ENCODE results near the gene ASCL2.
"Not testable (repeated sequence)": the region's sequence is repeated elsewhere in the genome, so short reads cannot be mapped to it uniquely, and the experiment has no call there.

ASCL2 gene

DNA sequence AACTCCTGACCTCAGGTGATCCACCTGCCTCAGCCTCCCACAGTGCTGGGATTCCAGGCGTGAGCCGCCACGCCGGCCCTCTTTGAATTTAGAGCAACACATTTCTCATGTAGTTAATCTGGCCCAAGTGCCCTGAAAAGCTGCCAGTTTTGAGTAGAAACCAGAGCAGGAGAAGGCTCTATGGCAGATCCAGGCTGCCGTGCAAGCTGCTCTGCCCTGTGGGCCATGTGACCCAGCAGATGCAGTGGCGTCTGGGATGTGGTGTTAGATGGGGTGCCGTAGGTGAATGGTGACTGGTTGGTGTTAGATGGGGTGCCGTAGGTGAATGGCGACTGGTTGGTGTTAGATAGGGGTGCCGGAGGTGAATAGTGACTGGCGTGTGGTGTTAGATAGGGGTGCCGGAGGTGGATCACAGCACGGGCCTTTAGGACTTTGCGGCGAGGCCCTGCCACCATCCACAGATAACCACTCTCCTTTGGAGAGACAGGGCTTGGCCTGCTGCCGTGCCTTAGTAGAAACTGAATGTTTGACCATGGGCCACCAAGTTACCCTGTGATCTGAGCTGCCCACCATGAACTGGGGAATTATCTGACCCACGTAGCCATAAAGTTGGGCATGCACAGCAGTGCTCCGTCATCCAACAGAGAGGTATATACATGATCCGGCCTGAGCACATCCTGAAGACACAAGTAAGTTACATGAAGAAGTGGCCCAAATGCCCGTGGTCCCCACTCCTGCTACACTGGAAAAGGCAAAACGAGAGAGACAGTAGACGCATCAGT, 32.7 kb downstream of the ASCL2 start:
- DNase-seq (ENCODE audit: extremely low read depth, low read depth): no peak
- TF ChIP-seq, protein P1, sequence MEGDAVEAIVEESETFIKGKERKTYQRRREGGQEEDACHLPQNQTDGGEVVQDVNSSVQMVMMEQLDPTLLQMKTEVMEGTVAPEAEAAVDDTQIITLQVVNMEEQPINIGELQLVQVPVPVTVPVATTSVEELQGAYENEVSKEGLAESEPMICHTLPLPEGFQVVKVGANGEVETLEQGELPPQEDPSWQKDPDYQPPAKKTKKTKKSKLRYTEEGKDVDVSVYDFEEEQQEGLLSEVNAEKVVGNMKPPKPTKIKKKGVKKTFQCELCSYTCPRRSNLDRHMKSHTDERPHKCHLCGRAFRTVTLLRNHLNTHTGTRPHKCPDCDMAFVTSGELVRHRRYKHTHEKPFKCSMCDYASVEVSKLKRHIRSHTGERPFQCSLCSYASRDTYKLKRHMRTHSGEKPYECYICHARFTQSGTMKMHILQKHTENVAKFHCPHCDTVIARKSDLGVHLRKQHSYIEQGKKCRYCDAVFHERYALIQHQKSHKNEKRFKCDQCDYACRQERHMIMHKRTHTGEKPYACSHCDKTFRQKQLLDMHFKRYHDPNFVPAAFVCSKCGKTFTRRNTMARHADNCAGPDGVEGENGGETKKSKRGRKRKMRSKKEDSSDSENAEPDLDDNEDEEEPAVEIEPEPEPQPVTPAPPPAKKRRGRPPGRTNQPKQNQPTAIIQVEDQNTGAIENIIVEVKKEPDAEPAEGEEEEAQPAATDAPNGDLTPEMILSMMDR (IDR thresholded peaks at IDR 0.05; ENCODE audit: low read depth, low read length): no peak

- DNase-seq (ENCODE audit: extremely low read depth, low read depth): not testable (repeated sequence)
These were observed 33.8 kb downstream of the ASCL2 start for GRCh38 chr11:2236381-2237134.

DNA sequence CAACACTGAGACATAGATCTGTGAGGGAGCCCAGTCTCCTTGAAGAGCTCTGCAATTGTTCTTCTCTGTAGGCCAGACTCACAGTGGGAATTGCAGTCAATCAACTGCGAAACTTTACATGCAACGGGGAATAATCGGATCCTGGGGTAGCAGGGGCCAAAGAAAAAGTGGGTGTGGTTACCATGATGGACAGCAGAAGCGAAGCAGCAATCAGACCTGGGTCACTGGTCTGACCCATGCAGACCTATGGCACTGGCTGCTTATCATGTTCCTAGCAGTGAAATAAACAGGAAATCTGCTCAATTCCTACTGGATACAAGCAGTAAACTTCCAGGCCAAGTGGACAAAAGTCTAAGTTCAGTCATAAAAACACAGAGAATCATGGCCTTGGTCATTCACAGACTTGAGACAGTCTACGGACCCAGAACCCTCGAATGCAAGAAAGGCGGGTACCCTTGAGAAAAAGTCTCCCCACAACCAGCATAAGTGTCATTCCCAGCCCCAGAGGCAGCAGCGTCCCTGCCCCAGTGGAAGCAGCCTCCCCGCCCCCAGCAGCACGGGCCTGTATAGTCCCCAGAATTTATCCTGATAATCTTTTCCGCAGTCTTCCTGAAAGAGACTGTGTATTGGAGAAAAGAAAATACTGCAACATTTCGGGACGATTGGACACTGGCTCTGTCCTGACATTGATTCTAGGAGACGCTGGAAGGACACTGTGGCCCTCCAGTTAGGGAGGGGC, 34.6 kb downstream of the ASCL2 start:
- no peak for DNase-seq (ENCODE audit: extremely low read depth, low read depth)
- TF ChIP-seq, protein P1 (IDR thresholded peaks at IDR 0.05; ENCODE audit: low read depth, low read length): no peak

DNA sequence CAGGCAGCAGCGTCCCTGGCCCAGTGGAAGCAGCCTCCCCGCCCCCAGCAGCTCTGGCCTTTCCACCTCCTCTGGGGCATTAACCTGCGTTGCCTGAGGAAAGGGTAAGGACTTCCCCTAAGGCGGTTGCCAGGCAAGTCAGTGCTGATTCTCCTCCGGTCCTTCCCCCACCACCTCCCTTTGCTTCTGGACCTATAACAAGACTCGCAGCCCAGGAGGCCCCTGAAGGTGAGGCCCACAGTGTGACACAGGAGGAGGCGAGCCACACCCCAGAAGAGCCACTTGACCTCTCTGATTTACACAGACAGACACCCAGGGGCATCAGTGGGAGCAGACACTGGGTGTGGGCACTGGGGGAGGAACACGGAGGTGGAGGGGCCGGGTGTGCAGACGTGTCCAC, 35.4 kb downstream of the ASCL2 start:
- TF ChIP-seq, protein P1 (IDR thresholded peaks at IDR 0.05; ENCODE audit: low read depth, low read length): no peak
- no peak for DNase-seq (ENCODE audit: extremely low read depth, low read depth)

DNA sequence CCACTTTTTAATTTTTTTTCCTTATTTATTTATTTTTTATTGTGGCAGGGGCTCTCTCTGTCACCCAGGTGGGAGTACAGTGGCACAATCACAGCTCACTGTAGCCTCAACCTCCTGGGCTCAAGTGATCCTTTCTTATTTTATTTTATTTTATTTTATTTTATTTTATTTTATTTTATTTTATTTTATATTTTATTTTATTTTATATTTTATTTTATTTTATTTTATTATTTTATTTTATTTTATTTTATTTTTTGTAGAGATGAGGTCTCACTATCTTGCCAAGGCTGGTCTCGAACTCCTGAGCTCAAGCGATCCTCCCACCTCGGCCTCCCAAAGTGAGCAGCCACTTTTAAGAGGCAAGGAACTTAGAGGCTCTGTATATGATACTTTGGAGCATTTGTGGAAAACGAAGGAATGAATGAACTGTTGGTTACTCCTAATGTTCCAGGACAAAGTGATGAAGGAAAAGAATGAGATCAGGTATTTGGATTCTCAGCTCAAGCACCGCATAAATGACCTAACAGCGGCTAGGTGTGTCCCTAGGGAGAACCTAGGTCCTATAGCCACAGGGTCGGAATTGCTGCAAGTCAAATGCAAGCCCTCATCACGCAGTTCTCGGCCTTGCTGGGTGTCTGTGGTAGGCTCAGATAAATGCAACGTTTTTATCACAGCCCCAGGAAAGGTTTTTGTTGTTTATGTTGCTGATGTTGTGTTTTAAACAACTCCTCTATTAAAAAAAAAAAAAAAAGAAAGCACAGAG, 36.5 kb downstream of the ASCL2 start:
- no peak for DNase-seq (ENCODE audit: extremely low read depth, low read depth)
- TF ChIP-seq, protein P1 (IDR thresholded peaks at IDR 0.05; ENCODE audit: low read depth, low read length): no peak

- TF ChIP-seq, protein P1 (IDR thresholded peaks at IDR 0.05; ENCODE audit: low read depth, low read length): no peak
- no peak for DNase-seq (ENCODE audit: extremely low read depth, low read depth)
These were observed 40.6 kb downstream of the ASCL2 start for GRCh38 chr11:2229713-2230297.

DNA sequence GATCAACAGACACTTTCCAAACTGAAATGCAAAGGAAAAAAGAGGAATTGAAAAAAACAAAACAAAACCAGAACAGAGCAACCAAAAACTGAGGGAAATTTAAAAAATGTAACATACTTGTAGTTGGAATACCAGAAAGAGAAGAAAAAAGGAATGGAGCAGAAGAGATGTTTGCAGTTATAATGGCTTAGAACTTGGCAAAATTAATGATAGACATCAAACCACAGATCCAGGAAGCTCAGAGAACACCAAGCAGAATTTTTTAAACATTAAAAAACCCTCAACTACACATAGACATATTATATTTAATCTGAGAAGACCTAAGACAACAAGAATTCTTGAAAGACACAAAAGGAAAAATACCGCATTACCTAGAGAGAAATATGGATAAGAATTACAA, 46.1 kb downstream of the ASCL2 start:
- TF ChIP-seq, protein P1 (IDR thresholded peaks at IDR 0.05; ENCODE audit: low read depth, low read length): no peak

More for the DNA sequence above, 46.1 kb downstream of the ASCL2 start:
- no peak for DNase-seq (ENCODE audit: extremely low read depth, low read depth)
